Mucosa of descending colon (tissue), 3 donors: ENCODE measurements around the gene COG5. TPM values are rescaled to one million over a fixed set of nuclear protein-coding genes. Genes with fewer than 3 reads are reported as not detected.
A peak's percentile ranks its signal among the peaks of the same experiment; 100 is the strongest.

ENCODE experiments used
- ATAC-seq: fragments of 200-7000 bp; cut with Tn5 transposase; one replicate; pipeline ENCODE4 v1.9.1; 2020; ENCODE audit warnings: mild to moderate bottlenecking, moderate library complexity
- DNase-seq, 3 donors: peaks; one replicate each; pipeline ENCODE4 v3.0.0-alpha.2; 2020
- H3K36me3 ChIP-seq: fragments of 200-600 bp; one replicate; pipeline ENCODE4 v1.8.0; 2021; ENCODE audit warnings: low read depth, mild to moderate bottlenecking
- H3K4me1 ChIP-seq: fragments of 200-600 bp; one replicate; pipeline ENCODE4 v1.8.0; 2021; ENCODE audit warnings: low read depth, mild to moderate bottlenecking
- H3K4me3 ChIP-seq: fragments of 200-600 bp; one replicate; pipeline ENCODE4 v1.8.0; 2021; ENCODE audit warnings: mild to moderate bottlenecking
- H3K9me3 ChIP-seq: fragments of 200-600 bp; one replicate; pipeline ENCODE4 v1.8.0; 2021; ENCODE audit warnings: mild to moderate bottlenecking
- intact Hi-C, 2 donors: fragments of 100-400 bp; cut with DNase I in 1 of 2; cut with micrococcal nuclease in 1 of 2; formaldehyde crosslinking; loops; one replicate each; pipeline versions ENCODE4 v1.11.0 to v1.11.1; 2022; cut with DNase I, micrococcal nuclease
- total RNA-seq, 3 donors: library from RNA; stranded (reverse); fragmentation: NEBNext Ultra II Directional in 2 of 3; extraction: Animal tissue kit (Norgen Biotek cat#: 25700) in 2 of 3; gene quantifications; one replicate each; pipeline versions ENCODE4 v1.2.1 to v1.2.4, GENCODE V29; 2021 to 2023
- TF ChIP-seq, protein P1 (sequence below): fragments of 200-600 bp; IDR thresholded peaks from one replicate; pipeline ENCODE4 v1.8.0; 2022; ENCODE audit warnings: antibody characterized with exemption, mild to moderate bottlenecking
- donor health status: DM: no; HTN: no; CAD: no; lungs with moderate emphysema.
- donor health status: DM: no; HTN: no; CAD: no.
- donor health status: DM: no; HTN: yes; CAD: no.

The COG5 gene
- total RNA-seq, 3 donors from 2014 or later: 46.8 to 56.4 (median 47.7) TPM

DNA sequence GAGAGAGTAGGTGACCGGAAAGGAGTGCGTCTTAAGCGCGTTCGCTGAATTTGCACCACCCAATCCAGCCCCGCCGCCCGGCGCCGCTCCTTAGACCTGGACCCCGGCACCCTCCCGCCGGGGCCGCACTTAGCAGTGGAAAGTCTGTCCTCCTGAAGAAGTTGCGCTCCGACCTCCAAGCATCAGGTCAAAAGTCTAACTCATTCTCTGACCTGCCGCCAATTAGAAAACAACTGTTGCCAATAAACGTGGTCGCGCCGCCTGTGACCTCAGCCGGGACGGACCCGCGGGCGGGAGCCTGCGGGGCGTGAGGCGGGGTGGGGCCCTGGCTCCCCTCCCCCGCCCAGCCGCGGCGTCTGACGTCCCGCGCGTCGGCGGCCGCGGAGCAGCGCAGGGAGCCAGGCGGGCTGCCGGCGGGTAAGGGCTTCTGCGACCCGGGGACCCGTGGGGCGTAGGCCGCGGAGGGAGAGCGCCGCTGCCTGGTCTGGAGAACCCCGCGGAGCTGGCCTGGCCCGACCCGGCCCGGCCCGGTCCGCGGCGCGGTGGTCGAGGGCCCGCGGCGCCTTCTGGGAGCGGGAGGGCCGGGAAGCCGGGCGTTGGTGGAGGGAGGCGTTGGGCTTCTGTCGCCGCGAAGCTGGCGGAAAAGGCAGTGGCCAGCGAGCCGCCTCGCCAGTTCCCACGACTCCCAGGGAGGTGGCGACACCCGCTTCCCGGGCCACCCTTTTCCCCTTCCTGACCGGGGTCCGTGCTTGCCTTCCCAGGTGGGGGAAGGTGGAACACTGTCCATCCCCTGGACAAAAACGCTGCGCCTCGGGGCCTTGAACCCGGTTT lies 16.4 kb upstream of the COG5 start, which contains the start of gene BCAP29:
Gene BCAP29 (plus strand): TSS at position 362 of the 831 bp plus-strand sequence. CDS start 527 bp downstream, outside the sequence.
- H3K4me1 ChIP-seq: peaks cover 16% of the 10 kb centered on the region
- H3K9me3 ChIP-seq: no peaks in the 10 kb centered on the region
- DNase-seq (peak; percentile 81 to 86 (median 84)), ATAC-seq (peak; percentile 97)
- H3K36me3 ChIP-seq: no peaks in the 10 kb centered on the region
- peak within 1 kb of the TSS; percentile 52 for H3K4me3 ChIP-seq
- intact Hi-C loops: no loop called here
- TF ChIP-seq, protein P1, sequence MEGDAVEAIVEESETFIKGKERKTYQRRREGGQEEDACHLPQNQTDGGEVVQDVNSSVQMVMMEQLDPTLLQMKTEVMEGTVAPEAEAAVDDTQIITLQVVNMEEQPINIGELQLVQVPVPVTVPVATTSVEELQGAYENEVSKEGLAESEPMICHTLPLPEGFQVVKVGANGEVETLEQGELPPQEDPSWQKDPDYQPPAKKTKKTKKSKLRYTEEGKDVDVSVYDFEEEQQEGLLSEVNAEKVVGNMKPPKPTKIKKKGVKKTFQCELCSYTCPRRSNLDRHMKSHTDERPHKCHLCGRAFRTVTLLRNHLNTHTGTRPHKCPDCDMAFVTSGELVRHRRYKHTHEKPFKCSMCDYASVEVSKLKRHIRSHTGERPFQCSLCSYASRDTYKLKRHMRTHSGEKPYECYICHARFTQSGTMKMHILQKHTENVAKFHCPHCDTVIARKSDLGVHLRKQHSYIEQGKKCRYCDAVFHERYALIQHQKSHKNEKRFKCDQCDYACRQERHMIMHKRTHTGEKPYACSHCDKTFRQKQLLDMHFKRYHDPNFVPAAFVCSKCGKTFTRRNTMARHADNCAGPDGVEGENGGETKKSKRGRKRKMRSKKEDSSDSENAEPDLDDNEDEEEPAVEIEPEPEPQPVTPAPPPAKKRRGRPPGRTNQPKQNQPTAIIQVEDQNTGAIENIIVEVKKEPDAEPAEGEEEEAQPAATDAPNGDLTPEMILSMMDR: no peak

DNA sequence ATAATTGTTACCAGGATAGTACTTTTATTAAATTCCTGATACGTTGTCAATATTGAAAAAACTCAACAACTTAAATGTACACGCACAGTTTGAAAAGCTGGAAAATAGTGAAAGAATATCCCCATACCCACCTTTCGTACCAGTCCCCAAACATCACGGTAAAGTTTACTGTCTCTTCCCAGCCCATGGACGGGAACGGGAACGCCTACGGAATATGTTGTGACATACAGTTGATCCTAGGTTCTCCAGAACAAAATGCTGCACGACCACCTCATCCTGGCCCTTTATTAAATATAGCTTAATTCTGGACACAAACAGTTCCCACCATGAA lies 15.8 kb upstream of the COG5 start:
- Histone ChIP-seq H3K36me3 (no peaks in the 10 kb centered on the region), H3K9me3 (no peaks in the 10 kb centered on the region), H3K4me1 (peaks cover 16% of the 10 kb centered on the region), H3K4me3 (peak overlapping the region; percentile 52)
- TF ChIP-seq, protein P1: no peak
- ATAC-seq (peak; percentile 4), DNase-seq (no peak)
- intact Hi-C loops: no loop called here

DNA sequence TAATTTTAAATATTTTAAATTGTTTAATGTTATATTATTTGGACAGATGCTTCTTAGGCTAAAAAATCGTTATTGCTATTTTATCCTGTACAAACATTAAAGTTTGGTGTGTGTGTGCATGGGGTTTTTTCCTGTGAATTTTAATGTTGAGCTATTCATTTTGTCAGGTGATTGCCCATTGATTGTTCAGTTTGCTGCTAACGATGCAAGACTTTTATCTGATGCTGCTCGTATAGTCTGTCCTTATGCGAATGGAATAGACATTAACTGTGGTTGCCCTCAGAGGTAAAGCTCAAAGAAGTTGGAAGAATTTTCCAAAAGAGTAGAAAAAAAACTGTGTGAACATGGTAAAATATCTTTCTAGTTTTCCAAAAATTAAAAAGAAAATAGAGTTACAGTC lies 9.8 kb upstream of the COG5 start:
- Histone ChIP-seq H3K4me1 (no peaks in the 10 kb centered on the region), H3K36me3 (no peaks in the 10 kb centered on the region), H3K9me3 (no peaks in the 10 kb centered on the region), H3K4me3 (no peak overlapping the region)
- TF ChIP-seq, protein P1: no peak
- ATAC-seq (no peak), DNase-seq (no peak)
- intact Hi-C loops: no loop called here

DNA sequence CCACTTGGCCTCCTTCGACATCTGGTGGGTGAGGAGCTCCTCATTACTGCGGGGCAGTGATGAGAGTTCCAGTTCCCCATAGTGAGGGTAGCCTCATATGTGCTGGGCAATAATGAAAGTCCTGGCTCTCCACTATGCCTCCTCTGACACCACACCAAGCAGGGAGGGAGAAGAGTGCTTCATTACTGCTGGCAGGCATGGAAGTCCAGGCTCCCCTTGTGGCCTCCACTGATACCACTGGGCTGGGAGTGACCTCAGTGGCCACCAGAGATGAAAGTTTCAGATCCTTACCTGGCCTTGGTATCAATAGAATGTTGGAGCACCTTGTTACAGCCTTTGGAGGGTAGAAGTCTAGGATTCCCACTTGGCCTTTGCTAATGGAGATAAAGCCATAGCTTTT lies 6.6 kb upstream of the COG5 start:
- ATAC-seq (no peak), DNase-seq (no peak)
- Histone ChIP-seq H3K4me1 (peaks cover under 1% of the 10 kb centered on the region), H3K4me3 (no peak overlapping the region), H3K36me3 (no peaks in the 10 kb centered on the region), H3K9me3 (no peaks in the 10 kb centered on the region)
- intact Hi-C loops: no loop called here
- TF ChIP-seq, protein P1: no peak

DNA sequence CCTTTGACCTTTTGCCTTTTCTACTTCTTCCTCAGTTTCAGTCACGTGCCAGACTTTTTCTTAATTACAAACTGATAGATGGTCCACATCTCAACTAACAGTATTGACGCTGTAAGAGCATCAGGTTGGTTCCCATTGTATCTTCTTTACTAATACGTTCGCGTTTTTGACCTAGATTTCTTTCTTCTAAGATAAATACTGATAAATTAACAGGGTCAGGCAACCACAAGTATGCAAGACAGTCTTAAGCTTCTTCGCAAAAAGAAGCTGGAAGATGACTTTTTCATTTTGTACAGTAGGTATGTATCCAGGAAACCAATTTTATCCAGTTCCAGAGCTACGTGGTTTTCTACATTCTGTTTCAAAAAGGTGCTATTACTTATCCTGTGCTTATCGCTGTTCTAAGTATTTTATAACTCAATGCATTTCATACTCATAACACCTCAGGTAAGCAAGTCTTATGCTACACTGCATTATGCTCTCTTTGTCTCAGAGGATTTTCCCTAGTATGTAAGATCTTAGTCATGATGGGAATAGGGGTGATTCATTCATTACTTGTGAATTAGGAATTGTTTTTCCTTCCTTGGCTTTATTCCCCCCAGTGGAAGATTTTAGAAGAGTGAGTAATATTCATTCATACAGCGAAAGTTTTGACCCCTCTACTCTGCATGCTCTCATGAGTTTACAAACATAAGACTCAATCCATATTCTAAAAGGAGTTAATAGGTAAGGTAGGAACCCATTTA lies 1.0 kb upstream of the COG5 start:
- TF ChIP-seq, protein P1: no peak
- Histone ChIP-seq H3K9me3 (no peaks in the 10 kb centered on the region), H3K4me1 (peaks cover 28% of the 10 kb centered on the region), H3K4me3 (peak overlapping the region; percentile 84), H3K36me3 (no peaks in the 10 kb centered on the region)
- intact Hi-C loops: no loop called here
- no peak for DNase-seq
- ATAC-seq: no peak
